GM12878 (cell line): Measurements from ENCODE around the gene DTD1. TPM values are rescaled to one million over a fixed set of nuclear protein-coding genes. Genes with fewer than 3 reads are reported as not detected.

Experiments used
- BHLHE40 ChIP-seq, 2 experiments: fragments of 450-650 bp in 1 of 2; IDR thresholded peaks; 2 replicates each; pipeline ENCODE4 v1.6.1; 2011 to 2017; ENCODE audit warnings: low read depth in 2 of 2, borderline replicate concordance in 1 of 2, improper control_type of control experiment in 1 of 2, low read length in 1 of 2, mild to moderate bottlenecking in 1 of 2
- BRCA1 ChIP-seq: IDR thresholded peaks from 2 replicates; pipeline ENCODE4 v1.6.1; 2011; ENCODE audit warnings: low read depth, low read length, improper control_type of control experiment
- CHD1 ChIP-seq: IDR thresholded peaks from 2 replicates; pipeline ENCODE4 v1.6.1; 2012; ENCODE audit warnings: low read depth, low read length, improper control_type of control experiment
- E2F4 ChIP-seq: IDR thresholded peaks from 2 replicates; pipeline ENCODE4 v1.6.1; 2012; ENCODE audit warnings: low read depth, low read length, improper control_type of control experiment
- GABPA ChIP-seq: IDR thresholded peaks from 2 replicates; pipeline ENCODE4 v1.6.1; 2014; ENCODE audit warnings: antibody characterized with exemption, low read depth, mild to moderate bottlenecking, inconsistent platforms
- JUNB ChIP-seq: IDR thresholded peaks from 2 replicates; pipeline ENCODE4 v1.6.1; 2016; ENCODE audit warnings: antibody characterized with exemption, mild to moderate bottlenecking
- MXI1 ChIP-seq: fragments of 150-350 bp; IDR thresholded peaks from 2 replicates; pipeline ENCODE4 v1.6.1; 2011; ENCODE audit warnings: low read depth, mild to moderate bottlenecking, inconsistent platforms, low read length, improper control_type of control experiment
- NFXL1 ChIP-seq: fragments of 450-650 bp; IDR thresholded peaks from 2 replicates; pipeline ENCODE4 v1.6.1; 2017; ENCODE audit warnings: antibody characterized with exemption, mild to moderate bottlenecking, borderline replicate concordance
- NR2F1 ChIP-seq: fragments of 450-650 bp; conservative IDR thresholded peaks from 2 replicates; pipeline ENCODE4 v1.6.1; 2017; ENCODE audit warnings: mild to moderate bottlenecking
- PBX3 ChIP-seq: IDR thresholded peaks from 2 replicates; pipeline ENCODE4 v1.6.1; 2011; ENCODE audit warnings: mild to moderate bottlenecking, low read depth, low read length, moderate library complexity; ENCODE audit not compliant: insufficient replicate concordance
- POU2F2 ChIP-seq: IDR thresholded peaks from 3 replicates; pipeline ENCODE4 v1.6.1; 2011; ENCODE audit warnings: low read depth, mild to moderate bottlenecking, low read length, borderline replicate concordance
- RAD21 ChIP-seq: IDR thresholded peaks from 2 replicates; pipeline ENCODE4 v1.6.1; 2011; ENCODE audit warnings: mild to moderate bottlenecking, low read depth, low read length, moderate library complexity; ENCODE audit not compliant: insufficient read depth
- TARDBP ChIP-seq: IDR thresholded peaks from 2 replicates; pipeline ENCODE4 v1.6.1; 2016; ENCODE audit warnings: borderline replicate concordance
- TCF7 ChIP-seq: IDR thresholded peaks from 2 replicates; pipeline ENCODE4 v1.6.1; 2014; ENCODE audit warnings: antibody characterized with exemption, borderline replicate concordance
- YBX1 ChIP-seq: fragments of 450-650 bp; IDR thresholded peaks from 2 replicates; pipeline ENCODE4 v1.6.1; 2016; ENCODE audit warnings: antibody characterized with exemption
- ZNF687 ChIP-seq: fragments of 450-650 bp; IDR thresholded peaks from 2 replicates; pipeline ENCODE4 v1.6.1; 2017; ENCODE audit warnings: mild to moderate bottlenecking, moderate library complexity
- polyA plus RNA-seq, 11 experiments: library from polyadenylated mRNA; depleted of rRNA in 4 of 11; unstranded in 6 of 11; stranded (reverse) in 5 of 11; fragments of >200 nt; fragmentation: Nextera tagmentation in 4 of 11; fragmentation: Illumina TruSeq in 1 of 11; extraction: Ambion mirVana in 4 of 11; extraction: Trizol in 1 of 11; gene quantifications; 1 replicate in 1 of 11; 2 replicates in 10 of 11; pipeline versions ENCODE4 v1.2.1 to v1.2.3, GENCODE V29; 2011 to 2016; ENCODE audit warnings: inconsistent platforms in 2 of 11, missing spikeins in 2 of 11, low read depth in 1 of 11
- total RNA-seq, 4 experiments: library from RNA; depleted of rRNA in 3 of 4; stranded (reverse); fragments of >200 nt in 3 of 4; fragmentation: Illumina TruSeq in 1 of 4; extraction: Trizol in 1 of 4; gene quantifications; 2 replicates each; pipeline versions ENCODE4 v1.2.1 to v1.2.3, GENCODE V29; 2013 to 2021
- TF ChIP-seq, protein P1 (sequence below): fragments of 450-650 bp; IDR thresholded peaks from 2 replicates; pipeline ENCODE4 v1.6.1; 2017; ENCODE audit warnings: mild to moderate bottlenecking, moderate library complexity
- TF ChIP-seq, protein P2 (sequence below): fragments of 450-650 bp; IDR thresholded peaks from 2 replicates; pipeline ENCODE4 v1.6.1; 2017; ENCODE audit warnings: mild to moderate bottlenecking, low read depth, inconsistent platforms; ENCODE audit not compliant: poor library complexity, severe bottlenecking

Gene DTD1
- total and polyA plus RNA-seq, 10 of the 15 experiments (the other 5 are each of a cell fraction or from before 2014, with no cell fraction given), result 24.3 to 99.8 (median 63.3) TPM

DNA sequence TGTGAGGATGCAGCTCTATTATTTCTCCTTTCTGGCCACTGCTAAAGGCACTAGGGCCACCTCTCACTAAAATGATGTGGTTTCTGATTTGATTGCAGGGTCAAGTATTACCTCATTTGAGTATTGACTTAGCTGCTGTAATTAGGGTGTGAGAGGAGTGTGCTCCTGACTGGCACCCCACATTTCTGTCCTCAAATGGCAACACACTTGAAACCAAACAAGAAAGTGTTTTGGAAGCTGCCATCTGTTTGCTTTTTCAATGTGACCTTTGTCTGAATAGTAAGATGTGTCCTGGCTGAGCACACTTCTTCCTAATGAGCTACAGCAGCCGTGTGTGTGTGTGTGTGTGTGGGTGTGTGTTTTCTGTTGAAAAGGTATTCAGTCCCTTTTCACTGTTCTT lies 162.9 kb downstream of the DTD1 start (continued):
- TF ChIP-seq, protein P1, sequence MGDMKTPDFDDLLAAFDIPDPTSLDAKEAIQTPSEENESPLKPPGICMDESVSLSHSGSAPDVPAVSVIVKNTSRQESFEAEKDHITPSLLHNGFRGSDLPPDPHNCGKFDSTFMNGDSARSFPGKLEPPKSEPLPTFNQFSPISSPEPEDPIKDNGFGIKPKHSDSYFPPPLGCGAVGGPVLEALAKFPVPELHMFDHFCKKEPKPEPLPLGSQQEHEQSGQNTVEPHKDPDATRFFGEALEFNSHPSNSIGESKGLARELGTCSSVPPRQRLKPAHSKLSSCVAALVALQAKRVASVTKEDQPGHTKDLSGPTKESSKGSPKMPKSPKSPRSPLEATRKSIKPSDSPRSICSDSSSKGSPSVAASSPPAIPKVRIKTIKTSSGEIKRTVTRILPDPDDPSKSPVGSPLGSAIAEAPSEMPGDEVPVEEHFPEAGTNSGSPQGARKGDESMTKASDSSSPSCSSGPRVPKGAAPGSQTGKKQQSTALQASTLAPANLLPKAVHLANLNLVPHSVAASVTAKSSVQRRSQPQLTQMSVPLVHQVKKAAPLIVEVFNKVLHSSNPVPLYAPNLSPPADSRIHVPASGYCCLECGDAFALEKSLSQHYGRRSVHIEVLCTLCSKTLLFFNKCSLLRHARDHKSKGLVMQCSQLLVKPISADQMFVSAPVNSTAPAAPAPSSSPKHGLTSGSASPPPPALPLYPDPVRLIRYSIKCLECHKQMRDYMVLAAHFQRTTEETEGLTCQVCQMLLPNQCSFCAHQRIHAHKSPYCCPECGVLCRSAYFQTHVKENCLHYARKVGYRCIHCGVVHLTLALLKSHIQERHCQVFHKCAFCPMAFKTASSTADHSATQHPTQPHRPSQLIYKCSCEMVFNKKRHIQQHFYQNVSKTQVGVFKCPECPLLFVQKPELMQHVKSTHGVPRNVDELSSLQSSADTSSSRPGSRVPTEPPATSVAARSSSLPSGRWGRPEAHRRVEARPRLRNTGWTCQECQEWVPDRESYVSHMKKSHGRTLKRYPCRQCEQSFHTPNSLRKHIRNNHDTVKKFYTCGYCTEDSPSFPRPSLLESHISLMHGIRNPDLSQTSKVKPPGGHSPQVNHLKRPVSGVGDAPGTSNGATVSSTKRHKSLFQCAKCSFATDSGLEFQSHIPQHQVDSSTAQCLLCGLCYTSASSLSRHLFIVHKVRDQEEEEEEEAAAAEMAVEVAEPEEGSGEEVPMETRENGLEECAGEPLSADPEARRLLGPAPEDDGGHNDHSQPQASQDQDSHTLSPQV, result no peak
- TF ChIP-seq NFXL1, result no peak
- no peak for TF ChIP-seq YBX1
- TF ChIP-seq, protein P2, sequence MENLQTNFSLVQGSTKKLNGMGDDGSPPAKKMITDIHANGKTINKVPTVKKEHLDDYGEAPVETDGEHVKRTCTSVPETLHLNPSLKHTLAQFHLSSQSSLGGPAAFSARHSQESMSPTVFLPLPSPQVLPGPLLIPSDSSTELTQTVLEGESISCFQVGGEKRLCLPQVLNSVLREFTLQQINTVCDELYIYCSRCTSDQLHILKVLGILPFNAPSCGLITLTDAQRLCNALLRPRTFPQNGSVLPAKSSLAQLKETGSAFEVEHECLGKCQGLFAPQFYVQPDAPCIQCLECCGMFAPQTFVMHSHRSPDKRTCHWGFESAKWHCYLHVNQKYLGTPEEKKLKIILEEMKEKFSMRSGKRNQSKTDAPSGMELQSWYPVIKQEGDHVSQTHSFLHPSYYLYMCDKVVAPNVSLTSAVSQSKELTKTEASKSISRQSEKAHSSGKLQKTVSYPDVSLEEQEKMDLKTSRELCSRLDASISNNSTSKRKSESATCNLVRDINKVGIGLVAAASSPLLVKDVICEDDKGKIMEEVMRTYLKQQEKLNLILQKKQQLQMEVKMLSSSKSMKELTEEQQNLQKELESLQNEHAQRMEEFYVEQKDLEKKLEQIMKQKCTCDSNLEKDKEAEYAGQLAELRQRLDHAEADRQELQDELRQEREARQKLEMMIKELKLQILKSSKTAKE, result no peak
- no peak for TF ChIP-seq ZNF687
- no peak for TF ChIP-seq PBX3
- no peak for TF ChIP-seq BRCA1
- no peak for TF ChIP-seq CHD1
- TF ChIP-seq TCF7, result no peak
- no peak for TF ChIP-seq JUNB
- no peak for TF ChIP-seq MXI1
- no peak for TF ChIP-seq E2F4
- no peak for TF ChIP-seq TARDBP
- TF ChIP-seq POU2F2, result no peak
- peak; percentile 6 to 52; a peak in 1 of 4 replicates for TF ChIP-seq BHLHE40 (IDR thresholded peaks at IDR 0.05; ENCODE audit: borderline replicate concordance in 1 of 2, low read depth in 2 of 2, low read length in 1 of 2)
- peak; percentile 82 for TF ChIP-seq NR2F1
- no peak for TF ChIP-seq GABPA
- TF ChIP-seq RAD21, result no peak
